ENCODE results near the gene PLA2G7. TPM values are rescaled to one million over a fixed set of nuclear protein-coding genes. Genes with fewer than 3 reads are reported as not detected.
"Not testable (repeated sequence)": the region's sequence is repeated elsewhere in the genome, so short reads cannot be mapped to it uniquely, and the experiment has no call there.

The PLA2G7 gene
- total and polyA plus RNA-seq, 4 donors: 0.31 to 4.8 (median 1.9) TPM

GRCh38 chr6:46772762-46773161, 37.6 kb upstream of the PLA2G7 start:
- no peaks in the 10 kb centered on the region for H3K27me3 ChIP-seq (ENCODE audit: control insufficient read depth in 1 of 2, insufficient read depth in 2 of 2, low read length in 1 of 2)
- peak in 1 of 2 donors; percentile 76 for DNase-seq

GRCh38 chr6:46772016-46772415, 36.8 kb upstream of the PLA2G7 start:
- Histone ChIP-seq H3K9me3 (ENCODE audit: control insufficient read depth, low read length) (no peaks in the 10 kb centered on the region), H3K27me3 (ENCODE audit: control insufficient read depth in 1 of 2, insufficient read depth in 2 of 2, low read length in 1 of 2) (no peaks in the 10 kb centered on the region), H3K36me3 (ENCODE audit: control insufficient read depth in 1 of 2, insufficient read depth in 2 of 2, low read length in 1 of 2) (no peaks in the 10 kb centered on the region), H3K27ac (ENCODE audit: low read depth in 1 of 2, low read length in 2 of 2) (no peak overlapping the region), H3K4me1 (ENCODE audit: control insufficient read depth in 1 of 2, insufficient read depth in 2 of 2, low read length in 2 of 2) (no peaks in the 10 kb centered on the region), H3K4me3 (ENCODE audit: low read length in 2 of 2) (no peak overlapping the region)
- ATAC-seq (ENCODE audit: low FRiP score) (no peak), DNase-seq (no peak)
- intact Hi-C loops (cut with DNase I): no loop called here
- 88 to 95% methylated on average over 1 of the region's 1 CpG for WGBS, 2 donors

More at GRCh38 chr6:46772762-46773161, 37.6 kb upstream of the PLA2G7 start:
- no peak overlapping the region for H3K27ac ChIP-seq (ENCODE audit: low read depth in 1 of 2, low read length in 2 of 2)
- intact Hi-C loops (cut with DNase I): no loop called here
- H3K4me1 ChIP-seq (ENCODE audit: control insufficient read depth in 1 of 2, insufficient read depth in 2 of 2, low read length in 2 of 2): no peaks in the 10 kb centered on the region
- no peaks in the 10 kb centered on the region for H3K36me3 ChIP-seq (ENCODE audit: control insufficient read depth in 1 of 2, insufficient read depth in 2 of 2, low read length in 1 of 2)
- ATAC-seq (ENCODE audit: low FRiP score): peak; percentile 70
- WGBS, 2 donors: 57 to 79% methylated on average over 2 of the region's 2 CpGs
- H3K9me3 ChIP-seq (ENCODE audit: control insufficient read depth, low read length): no peaks in the 10 kb centered on the region
- no peak overlapping the region for H3K4me3 ChIP-seq (ENCODE audit: low read length in 2 of 2)

GRCh38 chr6:46764961-46765360, 29.8 kb upstream of the PLA2G7 start:
- H3K27ac ChIP-seq (ENCODE audit: low read depth in 1 of 2, low read length in 2 of 2): no peak overlapping the region
- DNase-seq (no peak), ATAC-seq (ENCODE audit: low FRiP score) (no peak)
- intact Hi-C loops (cut with DNase I): no loop called here
- H3K4me1 ChIP-seq (ENCODE audit: control insufficient read depth in 1 of 2, insufficient read depth in 2 of 2, low read length in 2 of 2): no peaks in the 10 kb centered on the region
- H3K36me3 ChIP-seq (ENCODE audit: control insufficient read depth in 1 of 2, insufficient read depth in 2 of 2, low read length in 1 of 2): no peaks in the 10 kb centered on the region
- H3K9me3 ChIP-seq (ENCODE audit: control insufficient read depth, low read length): peaks cover 3% of the 10 kb centered on the region
- WGBS, 2 donors: 92% methylated on average over 5 of the region's 5 CpGs
- no peak overlapping the region for H3K4me3 ChIP-seq (ENCODE audit: low read length in 2 of 2)
- H3K27me3 ChIP-seq (ENCODE audit: control insufficient read depth in 1 of 2, insufficient read depth in 2 of 2, low read length in 1 of 2): no peaks in the 10 kb centered on the region

GRCh38 chr6:46764280-46764679, 29.1 kb upstream of the PLA2G7 start:
- intact Hi-C loops (cut with DNase I); H3K4me1 ChIP-seq (ENCODE audit: control insufficient read depth in 1 of 2, insufficient read depth in 2 of 2, low read length in 2 of 2); H3K9me3 ChIP-seq (ENCODE audit: control insufficient read depth, low read length); H3K4me3 ChIP-seq (ENCODE audit: low read length in 2 of 2); H3K27ac ChIP-seq (ENCODE audit: low read depth in 1 of 2, low read length in 2 of 2); ATAC-seq (ENCODE audit: low FRiP score); H3K36me3 ChIP-seq (ENCODE audit: control insufficient read depth in 1 of 2, insufficient read depth in 2 of 2, low read length in 1 of 2); DNase-seq; H3K27me3 ChIP-seq (ENCODE audit: control insufficient read depth in 1 of 2, insufficient read depth in 2 of 2, low read length in 1 of 2): not testable (repeated sequence)
- WGBS, 2 donors: 89 to 94% methylated on average over 10 of the region's 10 CpGs

- Histone ChIP-seq H3K9me3 (ENCODE audit: control insufficient read depth, low read length) (peaks cover 3% of the 10 kb centered on the region), H3K27me3 (ENCODE audit: control insufficient read depth in 1 of 2, insufficient read depth in 2 of 2, low read length in 1 of 2) (no peaks in the 10 kb centered on the region), H3K27ac (ENCODE audit: low read depth in 1 of 2, low read length in 2 of 2) (no peak overlapping the region), H3K4me3 (ENCODE audit: low read length in 2 of 2) (no peak overlapping the region), H3K4me1 (ENCODE audit: control insufficient read depth in 1 of 2, insufficient read depth in 2 of 2, low read length in 2 of 2) (no peaks in the 10 kb centered on the region), H3K36me3 (ENCODE audit: control insufficient read depth in 1 of 2, insufficient read depth in 2 of 2, low read length in 1 of 2) (no peaks in the 10 kb centered on the region)
- ATAC-seq (ENCODE audit: low FRiP score) (no peak), DNase-seq (no peak)
- intact Hi-C loops (cut with DNase I): no loop called here
- 42 to 64% methylated on average over 2 of the region's 2 CpGs for WGBS, 2 donors
Measured at GRCh38 chr6:46763466-46763865, 28.3 kb upstream of the PLA2G7 start.

GRCh38 chr6:46760925-46761324, 25.8 kb upstream of the PLA2G7 start:
- H3K4me3 ChIP-seq (ENCODE audit: low read length in 2 of 2): no peak overlapping the region
- no peak for DNase-seq
- no peak overlapping the region for H3K27ac ChIP-seq (ENCODE audit: low read depth in 1 of 2, low read length in 2 of 2)
- no peaks in the 10 kb centered on the region for H3K27me3 ChIP-seq (ENCODE audit: control insufficient read depth in 1 of 2, insufficient read depth in 2 of 2, low read length in 1 of 2)
- peaks cover 3% of the 10 kb centered on the region for H3K9me3 ChIP-seq (ENCODE audit: control insufficient read depth, low read length)
- H3K36me3 ChIP-seq (ENCODE audit: control insufficient read depth in 1 of 2, insufficient read depth in 2 of 2, low read length in 1 of 2): no peaks in the 10 kb centered on the region
- 80 to 83% methylated on average over 3 of the region's 3 CpGs for WGBS, 2 donors
- H3K4me1 ChIP-seq (ENCODE audit: control insufficient read depth in 1 of 2, insufficient read depth in 2 of 2, low read length in 2 of 2): no peaks in the 10 kb centered on the region
- intact Hi-C loops (cut with DNase I): no loop called here
- ATAC-seq (ENCODE audit: low FRiP score): no peak

- WGBS, 2 donors: 89% methylated on average over 4 of the region's 4 CpGs
- H3K27me3 ChIP-seq (ENCODE audit: control insufficient read depth in 1 of 2, insufficient read depth in 2 of 2, low read length in 1 of 2): peaks cover 0 to 2% of the 10 kb centered on the region in 2 donors
- no peak overlapping the region for H3K27ac ChIP-seq (ENCODE audit: low read depth in 1 of 2, low read length in 2 of 2)
- no peak overlapping the region for H3K4me3 ChIP-seq (ENCODE audit: low read length in 2 of 2)
- H3K4me1 ChIP-seq (ENCODE audit: control insufficient read depth in 1 of 2, insufficient read depth in 2 of 2, low read length in 2 of 2): no peaks in the 10 kb centered on the region
- intact Hi-C loops (cut with DNase I): no loop called here
- no peaks in the 10 kb centered on the region for H3K36me3 ChIP-seq (ENCODE audit: control insufficient read depth in 1 of 2, insufficient read depth in 2 of 2, low read length in 1 of 2)
- DNase-seq (no peak), ATAC-seq (ENCODE audit: low FRiP score) (no peak)
- H3K9me3 ChIP-seq (ENCODE audit: control insufficient read depth, low read length): peaks cover 3% of the 10 kb centered on the region
Measured at GRCh38 chr6:46758960-46759753, 24.0 kb upstream of the PLA2G7 start.

- ATAC-seq (ENCODE audit: low FRiP score) (no peak), DNase-seq (no peak)
- WGBS, 2 donors: 65 to 75% methylated on average over 2 of the region's 2 CpGs
- intact Hi-C loops (cut with DNase I): no loop called here
- no peaks in the 10 kb centered on the region for H3K4me1 ChIP-seq (ENCODE audit: control insufficient read depth in 1 of 2, insufficient read depth in 2 of 2, low read length in 2 of 2)
- peaks cover 3% of the 10 kb centered on the region for H3K9me3 ChIP-seq (ENCODE audit: control insufficient read depth, low read length)
- H3K27me3 ChIP-seq (ENCODE audit: control insufficient read depth in 1 of 2, insufficient read depth in 2 of 2, low read length in 1 of 2): peaks cover 0 to 2% of the 10 kb centered on the region in 2 donors
- H3K4me3 ChIP-seq (ENCODE audit: low read length in 2 of 2): no peak overlapping the region
- no peak overlapping the region for H3K27ac ChIP-seq (ENCODE audit: low read depth in 1 of 2, low read length in 2 of 2)
- H3K36me3 ChIP-seq (ENCODE audit: control insufficient read depth in 1 of 2, insufficient read depth in 2 of 2, low read length in 1 of 2): no peaks in the 10 kb centered on the region
Measured at GRCh38 chr6:46757214-46757596, 22.0 kb upstream of the PLA2G7 start.

GRCh38 chr6:46756469-46757213, 21.5 kb upstream of the PLA2G7 start:
- Histone ChIP-seq H3K27ac (ENCODE audit: low read depth in 1 of 2, low read length in 2 of 2) (no peak overlapping the region), H3K4me3 (ENCODE audit: low read length in 2 of 2) (no peak overlapping the region), H3K36me3 (ENCODE audit: control insufficient read depth in 1 of 2, insufficient read depth in 2 of 2, low read length in 1 of 2) (no peaks in the 10 kb centered on the region), H3K27me3 (ENCODE audit: control insufficient read depth in 1 of 2, insufficient read depth in 2 of 2, low read length in 1 of 2) (peaks cover 0 to 2% of the 10 kb centered on the region in 2 donors), H3K9me3 (ENCODE audit: control insufficient read depth, low read length) (peaks cover 3% of the 10 kb centered on the region), H3K4me1 (ENCODE audit: control insufficient read depth in 1 of 2, insufficient read depth in 2 of 2, low read length in 2 of 2) (no peaks in the 10 kb centered on the region)
- WGBS, 2 donors: 41 to 44% methylated on average over 7 of the region's 7 CpGs
- no peak for ATAC-seq (ENCODE audit: low FRiP score)
- no peak for DNase-seq
- intact Hi-C loops (cut with DNase I): no loop called here
